G401.6 (cell line): ENCODE measurements around the gene LPAR3.

Experiments used
- FAIRE-seq: peaks from 2 replicates; lab custom pipeline; 2012; peaks lifted over from hg19 to GRCh38; lab: Jason Lieb, UNC

The LPAR3 gene

GRCh38 chr1:84773933-84774497 is 119.0 kb downstream of the LPAR3 start:
- FAIRE-seq: no peak

DNA sequence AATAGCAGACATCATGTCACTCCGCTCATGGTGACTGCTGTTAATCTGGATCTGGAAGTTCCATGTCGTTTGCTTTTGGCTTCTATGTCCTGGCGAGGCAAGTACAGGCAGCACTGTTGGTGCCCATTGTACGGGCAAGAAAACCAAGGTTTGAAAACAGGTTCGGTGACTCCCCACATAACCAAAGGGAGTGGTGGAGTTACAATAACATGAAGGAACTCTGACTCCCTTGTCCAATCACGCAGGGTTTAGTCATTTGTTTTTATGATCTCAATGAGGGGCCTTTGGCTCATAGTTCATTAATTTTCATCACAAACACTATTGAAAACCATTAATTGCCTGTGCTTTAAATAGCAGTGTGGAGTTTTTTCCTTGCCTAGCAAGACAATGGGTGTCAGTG is 119.8 kb downstream of the LPAR3 start:
- no peak for FAIRE-seq

DNA sequence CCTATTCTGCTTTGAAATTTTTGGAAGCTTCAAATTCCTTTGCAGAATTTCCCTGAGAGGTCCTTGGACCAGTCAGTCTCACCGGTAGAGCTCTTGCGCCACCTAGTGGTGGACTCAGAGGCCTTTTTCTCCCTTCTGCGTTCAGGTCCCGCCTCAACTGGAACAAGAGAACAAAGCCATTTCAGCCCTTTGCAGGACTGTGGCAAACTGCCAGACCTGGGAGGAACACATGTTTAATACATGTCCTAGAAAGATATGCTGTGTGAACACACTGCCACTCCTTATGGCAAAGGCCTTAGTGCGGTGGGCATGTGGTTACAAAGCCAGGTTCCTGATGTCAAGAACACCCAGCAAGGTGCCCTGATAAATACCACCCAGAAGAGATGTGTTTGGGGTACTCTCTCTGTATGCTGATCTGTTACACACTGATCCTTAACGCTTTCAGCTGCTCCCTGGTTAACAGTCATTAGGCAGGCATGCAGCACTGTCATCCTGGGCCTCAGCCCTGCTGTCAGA is 120.5 kb downstream of the LPAR3 start:
- peak; percentile 3 for FAIRE-seq

GRCh38 chr1:84771895-84772294 is 121.1 kb downstream of the LPAR3 start:
- no peak for FAIRE-seq

GRCh38 chr1:84770481-84770880 is 122.5 kb downstream of the LPAR3 start:
- FAIRE-seq: no peak

GRCh38 chr1:84769636-84770035 is 123.4 kb downstream of the LPAR3 start:
- no peak for FAIRE-seq

- no peak for FAIRE-seq
These were observed 124.4 kb downstream of the LPAR3 start for GRCh38 chr1:84768634-84769033.

- FAIRE-seq: no peak
These were observed 128.9 kb downstream of the LPAR3 start for GRCh38 chr1:84763912-84764680.

- FAIRE-seq: no peak
These were observed 130.3 kb downstream of the LPAR3 start for GRCh38 chr1:84762664-84763063.
